ENCODE data around the gene FOXRED2. TPM values are rescaled to one million over a fixed set of nuclear protein-coding genes. Genes with fewer than 3 reads are reported as not detected.

Gene FOXRED2
- total RNA-seq: 3.4 and 7.1 TPM in 2 replicates

GRCh38 chr22:36506637-36507517 is at the start of gene FOXRED2:
FOXRED2 (minus strand) TSS chr22:36507040; CDS start chr22:36506422, 618 bp downstream.

GRCh38 chr22:36528795-36529751 is 22.2 kb upstream of the FOXRED2 start, which contains the start of gene EIF3D:
EIF3D (minus strand) TSS chr22:36529166; CDS start chr22:36526121, 3,045 bp downstream.

GRCh38 chr22:36481393-36482168 is 25.3 kb downstream of the FOXRED2 start, which contains the start of gene TXN2:
TXN2 (minus strand) TSS chr22:36481640; CDS start chr22:36480837, 803 bp downstream.

Other genes with a start within 250 kb of the FOXRED2 start
- gene MYH9, start 119.1 kb downstream of the FOXRED2 start, total RNA-seq: 669 and 717 TPM in 2 replicates
- gene TXN2, start 25.4 kb downstream of the FOXRED2 start, total RNA-seq: 9.9 and 70.0 TPM in 2 replicates
- 477 and 524 TPM in 2 replicates for gene EIF3D, start 22.1 kb upstream of the FOXRED2 start, total RNA-seq
- gene CACNG2, start 196.7 kb upstream of the FOXRED2 start, total RNA-seq: not detected in 2 replicates